HT1080 (cell line): ENCODE measurements around the gene KCNQ1. TPM values are rescaled to one million over a fixed set of nuclear protein-coding genes. Genes with fewer than 3 reads are reported as not detected.

Experiments
- DNase-seq: peaks from one replicate; pipeline ENCODE4 v3.0.0-alpha.2; 2015; ENCODE audit warnings: low read depth
- total RNA-seq: library from RNA; depleted of rRNA; stranded (reverse); fragments of >200 nt; shearing (Covaris generic); gene quantifications from 2 replicates; pipeline ENCODE4 v1.2.3, GENCODE V29; 2014

KCNQ1 gene
- total RNA-seq, 1 experiment from 2014 or later = not detected

GRCh38 chr11:2789791-2790567 lies 345.2 kb downstream of the KCNQ1 start:
- DNase-seq = no peak

- DNase-seq = no peak
Measured at GRCh38 chr11:2790568-2790921, 345.7 kb downstream of the KCNQ1 start.

GRCh38 chr11:2791139-2791520 lies 346.3 kb downstream of the KCNQ1 start:
- DNase-seq = no peak

GRCh38 chr11:2791521-2792380 lies 346.9 kb downstream of the KCNQ1 start:
- no peak for DNase-seq

GRCh38 chr11:2792381-2793250 lies 347.8 kb downstream of the KCNQ1 start:
- DNase-seq = no peak

- no peak for DNase-seq
Measured at GRCh38 chr11:2793701-2794045, 348.9 kb downstream of the KCNQ1 start.

GRCh38 chr11:2794046-2794967 lies 349.5 kb downstream of the KCNQ1 start:
- DNase-seq = no peak

GRCh38 chr11:2794968-2795322 lies 350.1 kb downstream of the KCNQ1 start:
- no peak for DNase-seq

- no peak for DNase-seq
Measured at GRCh38 chr11:2795491-2795991, 350.7 kb downstream of the KCNQ1 start.

GRCh38 chr11:2796091-2796490 lies 351.3 kb downstream of the KCNQ1 start:
- DNase-seq = no peak

GRCh38 chr11:2796508-2797113 lies 351.8 kb downstream of the KCNQ1 start:
- DNase-seq = no peak

- DNase-seq = no peak
Measured at GRCh38 chr11:2797121-2797711, 352.4 kb downstream of the KCNQ1 start.

GRCh38 chr11:2797741-2798361 lies 353.0 kb downstream of the KCNQ1 start:
- DNase-seq = no peak

- DNase-seq = no peak
Measured at GRCh38 chr11:2798951-2799761, 354.3 kb downstream of the KCNQ1 start.

- no peak for DNase-seq
Measured at GRCh38 chr11:2799881-2800654, 355.3 kb downstream of the KCNQ1 start.

- no peak for DNase-seq
Measured at GRCh38 chr11:2800655-2801531, 356.1 kb downstream of the KCNQ1 start.
